GM20000 (cell line): ENCODE measurements around the gene KLHDC7B.
A peak's percentile ranks its signal among the peaks of the same experiment; 100 is the strongest.

Experiments
- DNase-seq: peaks from one replicate; pipeline ENCODE4 v3.0.0; 2012; ENCODE audit warnings: low spot score
- TF ChIP-seq, protein P1 (sequence below): IDR thresholded peaks from 2 replicates; pipeline ENCODE4 v1.5.1; 2012; ENCODE audit warnings: mild to moderate bottlenecking, control low read depth; ENCODE audit errors: extremely low read depth, missing control alignments

The KLHDC7B gene

GRCh38 chr22:50527921-50528681, 17.6 kb upstream of the KLHDC7B start:
- TF ChIP-seq, protein P1, sequence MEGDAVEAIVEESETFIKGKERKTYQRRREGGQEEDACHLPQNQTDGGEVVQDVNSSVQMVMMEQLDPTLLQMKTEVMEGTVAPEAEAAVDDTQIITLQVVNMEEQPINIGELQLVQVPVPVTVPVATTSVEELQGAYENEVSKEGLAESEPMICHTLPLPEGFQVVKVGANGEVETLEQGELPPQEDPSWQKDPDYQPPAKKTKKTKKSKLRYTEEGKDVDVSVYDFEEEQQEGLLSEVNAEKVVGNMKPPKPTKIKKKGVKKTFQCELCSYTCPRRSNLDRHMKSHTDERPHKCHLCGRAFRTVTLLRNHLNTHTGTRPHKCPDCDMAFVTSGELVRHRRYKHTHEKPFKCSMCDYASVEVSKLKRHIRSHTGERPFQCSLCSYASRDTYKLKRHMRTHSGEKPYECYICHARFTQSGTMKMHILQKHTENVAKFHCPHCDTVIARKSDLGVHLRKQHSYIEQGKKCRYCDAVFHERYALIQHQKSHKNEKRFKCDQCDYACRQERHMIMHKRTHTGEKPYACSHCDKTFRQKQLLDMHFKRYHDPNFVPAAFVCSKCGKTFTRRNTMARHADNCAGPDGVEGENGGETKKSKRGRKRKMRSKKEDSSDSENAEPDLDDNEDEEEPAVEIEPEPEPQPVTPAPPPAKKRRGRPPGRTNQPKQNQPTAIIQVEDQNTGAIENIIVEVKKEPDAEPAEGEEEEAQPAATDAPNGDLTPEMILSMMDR, result no peak
- DNase-seq, result no peak

GRCh38 chr22:50528682-50529415, 16.9 kb upstream of the KLHDC7B start:
- no peak for DNase-seq
- TF ChIP-seq, protein P1, result no peak

GRCh38 chr22:50529416-50529896, 16.2 kb upstream of the KLHDC7B start:
- no peak for DNase-seq
- TF ChIP-seq, protein P1, result no peak

- peak; percentile 93 for DNase-seq
- TF ChIP-seq, protein P1, result no peak
Observed at GRCh38 chr22:50529897-50530579, 15.7 kb upstream of the KLHDC7B start, which contains the start of gene TYMP. TSS of gene TYMP (minus strand) at chr22:50530012. CDS start at chr22:50529709, 303 bp downstream.

DNA sequence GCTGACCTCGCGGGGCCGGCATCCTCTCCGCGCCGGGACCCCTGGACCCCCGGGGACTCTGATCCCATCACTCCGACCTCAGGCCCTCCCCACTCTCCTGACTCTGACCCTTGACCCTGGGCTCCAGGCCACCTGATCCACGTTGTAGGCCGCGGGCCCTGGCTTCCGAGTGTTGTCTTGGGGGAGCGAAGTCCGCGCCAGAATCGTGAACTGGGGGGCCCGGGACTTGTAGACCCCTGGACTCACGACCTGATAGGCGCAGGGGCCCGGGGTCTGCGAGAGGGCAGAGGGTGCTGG, 15.2 kb upstream of the KLHDC7B start:
- DNase-seq, result no peak
- TF ChIP-seq, protein P1, result no peak

- TF ChIP-seq, protein P1, result no peak
- peak; percentile 84 for DNase-seq
Observed at GRCh38 chr22:50530877-50531545, 14.7 kb upstream of the KLHDC7B start.
